Endothelial cell of umbilical vein (primary cell): ENCODE data around the gene RANBP17.
"Not testable (repeated sequence)": the region's sequence is repeated elsewhere in the genome, so short reads cannot be mapped to it uniquely, and the experiment has no call there.

Experiments
- CTCF ChIP-seq, 2 donors: IDR thresholded peaks; 1 replicate in 1 of 2; 2 replicates in 1 of 2; pipeline ENCODE4 v1.5.1; 2011; ENCODE audit warnings: low read length in 2 of 2, mild to moderate bottlenecking in 2 of 2, moderate library complexity in 2 of 2, control low read depth in 1 of 2, inconsistent platforms in 1 of 2, low read depth in 1 of 2; ENCODE audit not compliant: insufficient read depth in 1 of 2; ENCODE audit errors: extremely low read depth in 1 of 2
- EZH2 ChIP-seq: IDR thresholded peaks from 2 replicates; pipeline ENCODE4 v1.6.1; 2012; ENCODE audit warnings: borderline replicate concordance, low read depth, mild to moderate bottlenecking, moderate library complexity, low read length, inconsistent platforms; ENCODE audit not compliant: severe bottlenecking
- FOS ChIP-seq: IDR thresholded peaks from 2 replicates; pipeline ENCODE4 v1.6.1; 2011; ENCODE audit warnings: mild to moderate bottlenecking, low read length, moderate library complexity, borderline replicate concordance; ENCODE audit not compliant: insufficient read depth
- MAX ChIP-seq: IDR thresholded peaks from 2 replicates; pipeline ENCODE4 v1.6.1; 2011; ENCODE audit not compliant: insufficient read depth, insufficient read length
- POLR2A ChIP-seq: IDR thresholded peaks from 2 replicates; pipeline ENCODE4 v1.6.1; 2012; ENCODE audit warnings: low read depth, mild to moderate bottlenecking, control low read depth, low read length
- POLR2AphosphoS5 ChIP-seq: IDR thresholded peaks from 2 replicates; pipeline ENCODE4 v1.6.1; 2012; ENCODE audit warnings: low read depth, mild to moderate bottlenecking, control low read depth, low read length, moderate library complexity; ENCODE audit not compliant: insufficient read depth

GRCh38 chr5:171297941-171298340 is 436.1 kb downstream of the RANBP17 start:
- TF ChIP-seq CTCF (IDR thresholded peaks at IDR 0.05; ENCODE audit: extremely low read depth in 1 of 2, insufficient read depth in 1 of 2, low read depth in 1 of 2, low read length in 2 of 2); POLR2A; EZH2; MAX; POLR2AphosphoS5; FOS: not testable (repeated sequence)
